Dedifferentiated amniotic fluid mesenchymal stem cell (primary cell): ENCODE measurements around the gene MYOG.

ENCODE experiments used
- DNase-seq: peaks from one replicate; pipeline ENCODE4 v3.0.0-alpha.2; 2016; ENCODE audit errors: extremely low spot score

Gene MYOG

GRCh38 chr1:203072002-203072602, 13.7 kb downstream of the MYOG start:
- DNase-seq = no peak

- DNase-seq = no peak
Observed at GRCh38 chr1:203069030-203069747, 16.6 kb downstream of the MYOG start.

- DNase-seq = no peak
Observed at GRCh38 chr1:203066965-203067364, 18.8 kb downstream of the MYOG start.

- DNase-seq = no peak
Observed at GRCh38 chr1:203065986-203066385, 19.8 kb downstream of the MYOG start.

- DNase-seq = no peak
Observed at GRCh38 chr1:203065191-203065590, 20.6 kb downstream of the MYOG start.

GRCh38 chr1:203063287-203063686, 22.5 kb downstream of the MYOG start:
- DNase-seq = no peak

- DNase-seq = no peak
Observed at GRCh38 chr1:203060115-203060514, 25.7 kb downstream of the MYOG start.

- no peak for DNase-seq
Observed at GRCh38 chr1:203059485-203059884, 26.3 kb downstream of the MYOG start.

- no peak for DNase-seq
Observed at GRCh38 chr1:203058676-203058935, 27.2 kb downstream of the MYOG start.

- peak; percentile 62 for DNase-seq
Observed at GRCh38 chr1:203057911-203058675, 27.7 kb downstream of the MYOG start.

GRCh38 chr1:203056516-203056915, 29.3 kb downstream of the MYOG start:
- DNase-seq = no peak

- no peak for DNase-seq
Observed at GRCh38 chr1:203056012-203056411, 29.8 kb downstream of the MYOG start.

GRCh38 chr1:203055161-203055799, 30.5 kb downstream of the MYOG start:
- no peak for DNase-seq

- DNase-seq = no peak
Observed at GRCh38 chr1:203054642-203055041, 31.2 kb downstream of the MYOG start.

- DNase-seq = no peak
Observed at GRCh38 chr1:203054184-203054583, 31.6 kb downstream of the MYOG start.

- no peak for DNase-seq
Observed at GRCh38 chr1:203052601-203053000, 33.2 kb downstream of the MYOG start.

GRCh38 chr1:203051841-203052324, 33.9 kb downstream of the MYOG start:
- DNase-seq = no peak

GRCh38 chr1:203050826-203051225, 35.0 kb downstream of the MYOG start:
- DNase-seq = no peak

GRCh38 chr1:203049576-203050180, 36.1 kb downstream of the MYOG start:
- no peak for DNase-seq

GRCh38 chr1:203049077-203049476, 36.7 kb downstream of the MYOG start:
- DNase-seq = no peak

- no peak for DNase-seq
Observed at GRCh38 chr1:203048555-203049051, 37.2 kb downstream of the MYOG start.

- DNase-seq = no peak
Observed at GRCh38 chr1:203048086-203048485, 37.7 kb downstream of the MYOG start.
